Subcutaneous adipose tissue (tissue), 4 donors: Measurements from ENCODE around the gene FMN1. TPM values are rescaled to one million over a fixed set of nuclear protein-coding genes. Genes with fewer than 3 reads are reported as not detected.

Experiments
- total RNA-seq, 4 donors: library from RNA; depleted of rRNA; stranded (reverse); fragments of >200 nt; gene quantifications; one replicate each; pipeline ENCODE4 v1.1.0, GENCODE V29; 2016
- TF ChIP-seq, protein P1 (sequence below): fragments of 450-650 bp; IDR thresholded peaks from one replicate; pipeline ENCODE4 v1.5.1; 2016; ENCODE audit warnings: low read depth, mild to moderate bottlenecking, control low read depth, antibody characterized with exemption, moderate library complexity

FMN1 gene
- total RNA-seq, 4 donors from 2014 or later = 15.6 to 76.7 (median 53.9) TPM

DNA sequence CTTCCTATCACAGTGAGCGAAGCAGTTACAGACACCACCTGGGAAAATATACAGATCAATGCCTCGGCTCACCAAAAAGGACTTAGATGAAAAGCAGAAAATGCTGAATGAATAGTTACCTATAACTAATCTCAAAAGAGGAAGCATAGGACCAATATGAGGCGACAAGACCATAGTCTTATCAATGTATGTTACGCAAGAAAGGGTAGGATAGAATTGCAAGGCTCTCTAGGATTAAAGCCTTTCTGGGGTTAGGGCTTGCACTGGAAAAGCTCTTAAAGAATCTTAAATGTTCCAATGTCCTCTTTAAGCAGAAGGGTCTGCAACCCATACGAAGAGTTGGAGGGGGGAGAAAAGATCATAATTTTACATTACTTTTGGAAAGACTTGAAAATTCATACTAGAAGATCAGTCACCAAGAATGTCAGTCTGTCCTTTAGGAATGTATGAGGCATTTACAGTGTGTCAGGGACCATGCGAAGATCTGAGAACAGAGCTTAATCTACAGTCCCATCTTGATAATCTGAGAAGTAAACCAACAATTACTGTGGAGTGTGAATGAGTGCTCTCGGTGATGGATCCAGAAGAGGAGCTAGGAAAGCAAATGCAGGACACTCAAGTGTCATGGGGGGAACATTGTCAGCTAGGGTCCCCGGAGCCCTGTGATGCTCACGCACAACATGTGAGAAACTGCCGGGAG lies 290.8 kb downstream of the FMN1 start:
- TF ChIP-seq, protein P1, sequence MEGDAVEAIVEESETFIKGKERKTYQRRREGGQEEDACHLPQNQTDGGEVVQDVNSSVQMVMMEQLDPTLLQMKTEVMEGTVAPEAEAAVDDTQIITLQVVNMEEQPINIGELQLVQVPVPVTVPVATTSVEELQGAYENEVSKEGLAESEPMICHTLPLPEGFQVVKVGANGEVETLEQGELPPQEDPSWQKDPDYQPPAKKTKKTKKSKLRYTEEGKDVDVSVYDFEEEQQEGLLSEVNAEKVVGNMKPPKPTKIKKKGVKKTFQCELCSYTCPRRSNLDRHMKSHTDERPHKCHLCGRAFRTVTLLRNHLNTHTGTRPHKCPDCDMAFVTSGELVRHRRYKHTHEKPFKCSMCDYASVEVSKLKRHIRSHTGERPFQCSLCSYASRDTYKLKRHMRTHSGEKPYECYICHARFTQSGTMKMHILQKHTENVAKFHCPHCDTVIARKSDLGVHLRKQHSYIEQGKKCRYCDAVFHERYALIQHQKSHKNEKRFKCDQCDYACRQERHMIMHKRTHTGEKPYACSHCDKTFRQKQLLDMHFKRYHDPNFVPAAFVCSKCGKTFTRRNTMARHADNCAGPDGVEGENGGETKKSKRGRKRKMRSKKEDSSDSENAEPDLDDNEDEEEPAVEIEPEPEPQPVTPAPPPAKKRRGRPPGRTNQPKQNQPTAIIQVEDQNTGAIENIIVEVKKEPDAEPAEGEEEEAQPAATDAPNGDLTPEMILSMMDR = no peak

- TF ChIP-seq, protein P1 = no peak
Observed at GRCh38 chr15:32901995-32902394, 292.5 kb downstream of the FMN1 start.

GRCh38 chr15:32901192-32901591 lies 293.3 kb downstream of the FMN1 start:
- TF ChIP-seq, protein P1 = no peak

DNA sequence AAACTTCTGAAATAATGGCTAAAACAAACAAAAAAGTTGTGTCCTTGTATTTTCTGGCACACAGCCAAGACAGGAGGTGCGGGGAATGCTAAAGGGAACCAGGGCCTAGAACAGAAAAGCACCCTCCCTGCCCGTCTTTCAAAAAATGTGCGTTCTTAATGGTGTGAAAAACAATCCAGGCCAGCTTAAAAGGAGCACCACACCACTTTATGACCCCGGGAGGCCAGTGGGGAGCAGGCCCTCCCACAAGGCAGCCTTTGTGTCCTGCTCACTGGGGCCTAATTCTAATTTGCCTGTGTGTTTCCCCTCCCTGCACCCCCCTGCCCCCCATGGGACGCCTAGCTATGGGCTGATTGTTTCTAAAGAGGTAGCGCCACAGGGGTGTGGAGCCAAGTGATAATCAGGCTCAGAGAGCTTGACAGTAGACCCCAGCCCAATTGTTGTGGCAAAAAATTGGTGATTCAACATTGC lies 295.4 kb downstream of the FMN1 start:
- TF ChIP-seq, protein P1 = no peak

GRCh38 chr15:32898414-32898813 lies 296.1 kb downstream of the FMN1 start:
- TF ChIP-seq, protein P1 = no peak

DNA sequence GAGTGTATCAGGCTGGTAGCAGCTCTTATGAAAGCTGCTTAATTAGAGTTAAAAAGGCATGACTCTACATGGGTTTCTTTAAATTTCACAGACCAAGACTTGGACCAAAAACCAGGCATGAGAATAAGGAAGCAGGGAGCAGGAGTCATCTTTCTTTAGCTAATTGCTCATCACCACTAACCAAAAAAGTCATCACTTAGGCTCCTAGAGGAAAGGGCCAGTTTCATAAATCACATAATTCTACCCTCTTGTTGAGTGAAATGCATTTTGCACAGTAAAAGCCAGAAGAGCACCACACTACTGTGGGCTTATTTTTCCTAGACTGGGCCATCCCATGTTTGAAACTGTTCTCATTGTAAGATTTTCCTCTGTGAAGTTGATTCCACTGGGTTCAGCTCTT lies 301.1 kb downstream of the FMN1 start:
- TF ChIP-seq, protein P1 = no peak

DNA sequence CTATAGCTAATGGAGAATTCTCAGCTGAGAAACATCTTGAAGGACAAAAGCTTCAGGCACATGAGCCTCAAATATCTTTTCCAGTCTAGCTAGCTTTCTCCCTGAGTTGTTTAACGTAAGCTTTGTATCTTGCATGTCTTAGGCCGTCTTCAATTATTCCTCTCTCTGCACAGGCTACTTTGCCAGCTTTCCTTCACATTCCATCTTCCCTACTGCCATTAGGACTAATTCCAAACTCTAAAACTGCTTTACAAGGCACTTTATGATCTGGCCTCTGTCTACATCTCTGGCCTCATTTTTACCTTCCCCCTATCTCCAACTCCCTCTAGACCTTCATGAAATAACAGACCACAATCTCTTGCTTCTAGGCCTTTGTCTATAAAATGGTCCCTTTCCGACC lies 305.3 kb downstream of the FMN1 start:
- TF ChIP-seq, protein P1 = no peak
